ENCODE results near the gene MED29. TPM values are rescaled to one million over a fixed set of nuclear protein-coding genes. Genes with fewer than 3 reads are reported as not detected.

The MED29 gene
- total RNA-seq, 3 donors from 2014 or later (not counting 1 experiment from before 2014, with no cell fraction given) = 37.5 to 49.1 (median 45.9) TPM

DNA sequence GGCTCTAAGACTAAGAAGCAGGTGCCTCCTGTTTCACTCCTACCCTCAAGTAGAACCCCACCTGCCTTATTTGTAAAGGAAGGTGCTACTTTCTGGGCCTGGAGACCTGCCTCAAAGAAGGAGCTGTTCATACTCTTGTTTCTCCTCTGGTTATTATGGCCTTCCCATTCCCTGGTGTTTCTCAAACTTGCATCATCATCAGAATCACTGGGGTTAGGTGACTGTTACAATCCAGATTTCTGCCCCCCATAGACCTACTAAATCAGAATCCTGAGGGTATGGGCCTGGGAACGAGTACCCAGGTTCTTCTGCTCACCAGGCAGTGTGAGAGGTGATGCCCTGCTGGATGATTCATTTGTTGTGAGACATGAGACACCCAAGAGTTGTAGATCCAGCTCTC, 30.6 kb upstream of the MED29 start:
- H3K27ac ChIP-seq (ENCODE audit: low read length) = no peak overlapping the region
- Mint-ChIP-seq H3K9me3 (no peaks in the 10 kb centered on the region), H3K4me1 (peaks cover 0 to 4% of the 10 kb centered on the region in 2 donors), H3K36me3 (no peaks in the 10 kb centered on the region), H3K27me3 (ENCODE audit: low read depth in 2 of 2) (no peaks in the 10 kb centered on the region), H3K4me3 (no peak overlapping the region), H3K27ac (no peak overlapping the region)
- intact Hi-C loops (cut with micrococcal nuclease) = no loop called here
- peaks cover 68% of the 10 kb centered on the region for H3K36me3 ChIP-seq (ENCODE audit: control insufficient read depth, insufficient read depth, low read length)
- DNase-seq = no peak
- H3K4me1 ChIP-seq (ENCODE audit: control insufficient read depth, insufficient read depth, low read length) = peaks cover 6% of the 10 kb centered on the region
- H3K27me3 ChIP-seq (ENCODE audit: control insufficient read depth, insufficient read depth, low read length) = no peaks in the 10 kb centered on the region
- no peak for ATAC-seq
- TF ChIP-seq, protein P1, sequence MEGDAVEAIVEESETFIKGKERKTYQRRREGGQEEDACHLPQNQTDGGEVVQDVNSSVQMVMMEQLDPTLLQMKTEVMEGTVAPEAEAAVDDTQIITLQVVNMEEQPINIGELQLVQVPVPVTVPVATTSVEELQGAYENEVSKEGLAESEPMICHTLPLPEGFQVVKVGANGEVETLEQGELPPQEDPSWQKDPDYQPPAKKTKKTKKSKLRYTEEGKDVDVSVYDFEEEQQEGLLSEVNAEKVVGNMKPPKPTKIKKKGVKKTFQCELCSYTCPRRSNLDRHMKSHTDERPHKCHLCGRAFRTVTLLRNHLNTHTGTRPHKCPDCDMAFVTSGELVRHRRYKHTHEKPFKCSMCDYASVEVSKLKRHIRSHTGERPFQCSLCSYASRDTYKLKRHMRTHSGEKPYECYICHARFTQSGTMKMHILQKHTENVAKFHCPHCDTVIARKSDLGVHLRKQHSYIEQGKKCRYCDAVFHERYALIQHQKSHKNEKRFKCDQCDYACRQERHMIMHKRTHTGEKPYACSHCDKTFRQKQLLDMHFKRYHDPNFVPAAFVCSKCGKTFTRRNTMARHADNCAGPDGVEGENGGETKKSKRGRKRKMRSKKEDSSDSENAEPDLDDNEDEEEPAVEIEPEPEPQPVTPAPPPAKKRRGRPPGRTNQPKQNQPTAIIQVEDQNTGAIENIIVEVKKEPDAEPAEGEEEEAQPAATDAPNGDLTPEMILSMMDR (IDR thresholded peaks at IDR 0.05) = no peak
- H3K9me3 ChIP-seq (ENCODE audit: control insufficient read depth, insufficient read depth, low read length) = no peaks in the 10 kb centered on the region
- no peak overlapping the region for H3K4me3 ChIP-seq (ENCODE audit: low read length)
- WGBS (ENCODE audit: insufficient coverage) = 100% methylated on average over 1 of the region's 1 CpG

DNA sequence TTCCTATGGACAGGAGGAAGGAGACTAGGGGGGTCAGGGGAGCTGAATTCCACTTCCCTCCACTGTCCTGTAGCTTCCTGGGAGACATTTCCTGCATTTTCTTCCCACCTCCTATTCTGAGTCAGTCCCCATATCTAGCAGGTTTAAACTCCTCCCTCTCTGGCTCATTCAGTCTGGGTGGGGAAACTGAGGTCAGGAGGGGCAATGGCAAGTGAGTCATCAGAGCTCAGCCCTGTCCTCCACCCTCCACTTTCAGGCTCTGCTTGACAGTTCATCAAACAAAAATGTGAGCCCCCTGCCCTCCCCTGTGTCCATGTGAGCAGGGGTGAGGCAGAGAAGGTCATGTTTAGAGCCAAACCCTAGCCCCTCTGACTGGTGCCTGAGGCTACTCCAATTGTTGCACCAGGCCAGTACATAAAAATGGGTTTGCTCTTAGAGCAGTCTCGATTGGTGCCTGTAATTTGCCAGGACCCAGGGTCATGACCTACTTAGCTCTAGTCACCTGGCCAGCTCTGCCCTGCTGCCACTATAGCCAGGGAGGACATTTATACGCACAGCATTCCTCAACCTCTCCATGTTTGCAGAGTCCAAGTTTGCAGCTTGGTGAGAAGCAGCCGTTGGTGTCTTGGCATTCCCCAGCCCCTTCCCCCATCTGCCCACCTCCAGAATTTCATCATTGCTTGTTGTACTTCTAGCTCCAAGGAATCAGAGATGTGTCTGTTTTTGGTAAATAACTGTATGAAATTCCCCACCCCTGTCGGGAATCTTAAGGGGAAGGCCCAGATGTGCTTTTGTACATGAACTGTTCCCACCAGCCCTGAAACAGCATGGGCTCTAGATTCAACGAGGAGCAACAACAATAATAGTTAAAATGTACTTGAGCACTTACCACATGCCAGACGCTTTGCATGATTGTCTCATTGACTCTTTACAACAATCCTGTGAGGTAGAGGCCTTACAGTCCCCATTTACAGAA, 28.2 kb upstream of the MED29 start:
- ATAC-seq = no peak
- H3K9me3 ChIP-seq (ENCODE audit: control insufficient read depth, insufficient read depth, low read length) = no peaks in the 10 kb centered on the region
- intact Hi-C loops (cut with micrococcal nuclease) = no loop called here
- Mint-ChIP-seq H3K4me3 (no peak overlapping the region), H3K4me1 (peaks cover 0 to 5% of the 10 kb centered on the region in 2 donors), H3K27me3 (ENCODE audit: low read depth in 2 of 2) (no peaks in the 10 kb centered on the region), H3K9me3 (no peaks in the 10 kb centered on the region), H3K36me3 (no peaks in the 10 kb centered on the region), H3K27ac (no peak overlapping the region)
- H3K4me3 ChIP-seq (ENCODE audit: low read length) = no peak overlapping the region
- DNase-seq = no peak
- H3K36me3 ChIP-seq (ENCODE audit: control insufficient read depth, insufficient read depth, low read length) = peaks cover 45% of the 10 kb centered on the region
- TF ChIP-seq, protein P1 (IDR thresholded peaks at IDR 0.05) = no peak
- peak overlapping the region; percentile 75 for H3K27ac ChIP-seq (ENCODE audit: low read length)
- no peaks in the 10 kb centered on the region for H3K27me3 ChIP-seq (ENCODE audit: control insufficient read depth, insufficient read depth, low read length)
- H3K4me1 ChIP-seq (ENCODE audit: control insufficient read depth, insufficient read depth, low read length) = peaks cover 6% of the 10 kb centered on the region
- WGBS (ENCODE audit: insufficient coverage) = 93% methylated on average over 6 of the region's 6 CpGs

DNA sequence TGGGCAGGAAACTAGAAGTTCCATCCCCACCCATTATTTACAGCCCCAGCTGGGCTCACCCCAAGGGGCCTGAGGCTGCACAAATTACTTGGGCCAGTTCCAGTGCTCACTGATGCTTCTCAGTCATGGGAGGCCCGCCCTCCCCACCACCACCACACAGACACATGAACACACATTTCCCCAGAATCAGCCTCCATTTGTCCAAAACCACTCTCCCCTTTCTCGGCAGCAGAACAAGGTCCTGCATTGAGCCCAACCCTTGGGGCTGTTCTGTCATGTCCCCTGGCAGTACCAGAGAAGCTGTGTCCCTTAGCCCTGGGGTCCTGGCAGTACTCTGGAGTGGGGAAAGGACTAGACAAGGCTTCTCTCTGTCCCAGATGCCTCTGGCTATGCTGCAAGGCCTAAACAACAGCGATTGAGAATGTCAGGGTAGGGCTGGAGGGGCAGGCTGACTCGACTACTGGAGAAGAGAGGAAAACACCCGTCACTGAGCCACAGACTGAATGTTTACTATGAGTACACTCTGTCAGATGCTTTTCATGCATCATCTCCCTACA, 27.2 kb upstream of the MED29 start:
- peaks cover 0 to 9% of the 10 kb centered on the region in 2 donors for H3K4me1 Mint-ChIP-seq
- ATAC-seq = no peak
- DNase-seq = no peak
- Histone ChIP-seq H3K9me3 (ENCODE audit: control insufficient read depth, insufficient read depth, low read length) (no peaks in the 10 kb centered on the region), H3K27me3 (ENCODE audit: control insufficient read depth, insufficient read depth, low read length) (no peaks in the 10 kb centered on the region), H3K4me3 (ENCODE audit: low read length) (no peak overlapping the region), H3K27ac (ENCODE audit: low read length) (peak overlapping the region; percentile 75), H3K36me3 (ENCODE audit: control insufficient read depth, insufficient read depth, low read length) (peaks cover 40% of the 10 kb centered on the region), H3K4me1 (ENCODE audit: control insufficient read depth, insufficient read depth, low read length) (peaks cover 6% of the 10 kb centered on the region)
- 87% methylated on average over 4 of the region's 5 CpGs for WGBS (ENCODE audit: insufficient coverage)
- no peaks in the 10 kb centered on the region for H3K27me3 Mint-ChIP-seq (ENCODE audit: low read depth in 2 of 2)
- no peaks in the 10 kb centered on the region for H3K36me3 Mint-ChIP-seq
- no peak overlapping the region for H3K27ac Mint-ChIP-seq
- no peaks in the 10 kb centered on the region for H3K9me3 Mint-ChIP-seq
- TF ChIP-seq, protein P1 (IDR thresholded peaks at IDR 0.05) = no peak
- intact Hi-C loops (cut with micrococcal nuclease) = no loop called here
- H3K4me3 Mint-ChIP-seq = no peak overlapping the region
